Ovary (tissue), 9 donors: ENCODE results near the gene GPD2. TPM values are rescaled to one million over a fixed set of nuclear protein-coding genes. Genes with fewer than 3 reads are reported as not detected.

Experiments
- DNase-seq, 5 donors: peaks; one replicate each; pipeline ENCODE4 v3.0.0-alpha.2; 2019 to 2020
- H3K27ac ChIP-seq, 2 donors: fragments of 200-600 bp; one replicate each; pipeline versions ENCODE4 v1.5.1 to v1.8.0; 2019 to 2022
- H3K27me3 ChIP-seq: fragments of 200-600 bp; one replicate; pipeline ENCODE4 v1.8.0; 2022
- H3K36me3 ChIP-seq: fragments of 200-600 bp; sonication (generic); one replicate; pipeline ENCODE4 v1.5.1; 2019
- H3K4me1 ChIP-seq: one replicate; pipeline ENCODE4 v1.8.1; 2013; ENCODE audit warnings: mild to moderate bottlenecking, moderate library complexity; ENCODE audit not compliant: insufficient read depth
- H3K4me3 ChIP-seq: fragments of 200-600 bp; sonication (generic); one replicate; pipeline ENCODE4 v1.5.1; 2017
- H3K9me3 ChIP-seq, 2 donors: fragments of 200-600 bp in 1 of 2; sonication (generic) in 1 of 2; one replicate each; pipeline versions ENCODE4 v1.5.1 to v1.8.1; 2013 to 2019; ENCODE audit warnings: mild to moderate bottlenecking in 1 of 2, moderate library complexity in 1 of 2
- EP300 ChIP-seq: sonication (generic); formaldehyde crosslinking; IDR thresholded peaks from one replicate; pipeline ENCODE4 v1.6.1; 2017; ENCODE audit warnings: antibody characterized with exemption
- POLR2A ChIP-seq: fragments of 450-650 bp; IDR thresholded peaks from one replicate; pipeline ENCODE4 v1.6.1; 2017; ENCODE audit warnings: antibody characterized with exemption, mild to moderate bottlenecking, moderate library complexity
- WGBS, 3 donors: extraction: QIAGEN DNeasy Blood & Tissue Kit in 1 of 3; methylation state at CpG; one replicate each; pipeline versions ENCODE4 v1.1.5 to v1.1.7; 2013 to 2017; 5-methylcytosine and 5-hydroxymethylcytosine counted together
- intact Hi-C, 4 donors: fragments of 100-400 bp; cut with DNase I; formaldehyde crosslinking; loops; one replicate each; pipeline versions ENCODE4 v1.11.0 to v1.15.1; 2022 to 2023
- polyA plus RNA-seq, 2 donors: library from polyadenylated mRNA; stranded (reverse); fragments of 200-250 nt in 1 of 2; fragments of 350-450 nt in 1 of 2; fragmentation: Illumina TruSeq in 1 of 2; extraction: RNeasy Lipid Tissue Mini Kit (QIAGEN cat#74804) in 1 of 2; gene quantifications; one replicate each; pipeline ENCODE4 v1.2.3, GENCODE V29; 2013 to 2014
- total RNA-seq, 7 donors: library from RNA; depleted of rRNA in 2 of 7; stranded (reverse); fragments of >200 nt in 2 of 7; fragmentation: NEBNext Ultra II Directional in 3 of 7; extraction: Animal tissue kit (Norgen Biotek cat#: 25700) in 3 of 7; gene quantifications; one replicate each; pipeline versions ENCODE4 v1.1.0 to v1.2.4, GENCODE V29; 2016 to 2023
- TF ChIP-seq, protein P1 (sequence below), 3 donors: fragments of 450-650 bp in 2 of 3; fragments of 200-600 bp in 1 of 3; IDR thresholded peaks; one replicate each; pipeline versions ENCODE4 v1.5.1 to v1.8.0; 2016 to 2022; ENCODE audit warnings: antibody characterized with exemption in 3 of 3, mild to moderate bottlenecking in 1 of 3
- donor health status: DM: no; HTN: no; CAD: no; lungs with moderate emphysema.
- donor health status: DM: no; HTN: no; CAD: no.
- donor health status: Bipolar disorder and iron deficiency.
- donor health status: DM: yes; HTN: yes; CAD: no.
- donor health status: DM: no; HTN: no; CAD: no.
- donor health status: DM: yes; HTN: yes; CAD: no.

The GPD2 gene
- total and polyA plus RNA-seq, 9 donors: 6.7 to 61.7 (median 24.5) TPM

DNA sequence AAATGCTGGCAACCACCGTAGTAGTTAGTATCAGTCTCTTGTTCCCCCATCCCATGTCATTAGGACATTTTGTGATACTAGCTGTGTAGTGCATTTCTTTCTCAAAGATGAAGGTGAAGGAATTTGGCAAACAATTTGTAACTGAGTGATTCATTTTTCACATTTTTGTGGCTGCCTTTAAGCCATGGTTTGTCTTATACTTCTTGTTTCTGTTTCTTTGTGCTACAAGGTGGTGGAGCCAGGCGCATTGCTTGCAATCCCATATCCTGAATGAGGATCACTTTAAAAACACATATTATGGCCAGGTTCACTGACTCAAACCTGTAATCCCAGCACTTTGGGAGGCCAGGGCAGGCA is 40.6 kb downstream of the GPD2 start:
- no peaks in the 10 kb centered on the region for H3K4me1 ChIP-seq
- H3K36me3 ChIP-seq: no peaks in the 10 kb centered on the region
- peak overlapping the region in 1 of 2 donors; percentile 34 for H3K27ac ChIP-seq
- TF ChIP-seq EP300 (no peak), POLR2A (no peak)
- TF ChIP-seq, protein P1, sequence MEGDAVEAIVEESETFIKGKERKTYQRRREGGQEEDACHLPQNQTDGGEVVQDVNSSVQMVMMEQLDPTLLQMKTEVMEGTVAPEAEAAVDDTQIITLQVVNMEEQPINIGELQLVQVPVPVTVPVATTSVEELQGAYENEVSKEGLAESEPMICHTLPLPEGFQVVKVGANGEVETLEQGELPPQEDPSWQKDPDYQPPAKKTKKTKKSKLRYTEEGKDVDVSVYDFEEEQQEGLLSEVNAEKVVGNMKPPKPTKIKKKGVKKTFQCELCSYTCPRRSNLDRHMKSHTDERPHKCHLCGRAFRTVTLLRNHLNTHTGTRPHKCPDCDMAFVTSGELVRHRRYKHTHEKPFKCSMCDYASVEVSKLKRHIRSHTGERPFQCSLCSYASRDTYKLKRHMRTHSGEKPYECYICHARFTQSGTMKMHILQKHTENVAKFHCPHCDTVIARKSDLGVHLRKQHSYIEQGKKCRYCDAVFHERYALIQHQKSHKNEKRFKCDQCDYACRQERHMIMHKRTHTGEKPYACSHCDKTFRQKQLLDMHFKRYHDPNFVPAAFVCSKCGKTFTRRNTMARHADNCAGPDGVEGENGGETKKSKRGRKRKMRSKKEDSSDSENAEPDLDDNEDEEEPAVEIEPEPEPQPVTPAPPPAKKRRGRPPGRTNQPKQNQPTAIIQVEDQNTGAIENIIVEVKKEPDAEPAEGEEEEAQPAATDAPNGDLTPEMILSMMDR (IDR thresholded peaks at IDR 0.05): no peak
- 32 to 41% (median 41%) methylated on average over 2 of the region's 2 CpGs for WGBS, 3 donors
- no peaks in the 10 kb centered on the region for H3K27me3 ChIP-seq
- DNase-seq: no peak
- intact Hi-C loops: no loop called here
- H3K4me3 ChIP-seq: no peak overlapping the region
- H3K9me3 ChIP-seq: no peaks in the 10 kb centered on the region

DNA sequence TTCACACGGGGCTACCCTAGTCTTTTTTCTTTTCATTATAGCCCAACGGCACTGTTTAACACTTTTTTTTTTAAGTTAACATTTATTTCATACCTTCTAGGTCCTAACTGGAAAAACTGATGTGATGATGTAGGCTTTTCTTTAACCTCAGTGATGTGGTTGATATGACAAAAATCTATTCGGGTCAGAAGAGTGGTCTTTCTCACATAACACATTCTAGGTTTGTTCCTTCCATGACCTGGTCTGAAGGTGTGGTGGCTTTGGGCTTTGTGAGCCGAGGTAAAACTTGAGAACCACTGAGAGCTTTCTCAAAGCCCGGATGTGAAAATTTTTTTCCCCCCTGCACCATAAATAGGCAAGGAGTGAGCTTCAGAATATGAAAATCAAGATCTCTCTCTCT is 44.2 kb downstream of the GPD2 start:
- no peaks in the 10 kb centered on the region for H3K9me3 ChIP-seq
- H3K27ac ChIP-seq: no peak overlapping the region
- intact Hi-C loops: no loop called here
- H3K36me3 ChIP-seq: no peaks in the 10 kb centered on the region
- TF ChIP-seq, protein P1 (IDR thresholded peaks at IDR 0.05): no peak
- no peak for TF ChIP-seq EP300
- no peak for TF ChIP-seq POLR2A
- H3K27me3 ChIP-seq: no peaks in the 10 kb centered on the region
- no peak overlapping the region for H3K4me3 ChIP-seq
- DNase-seq: no peak
- 93 to 94% (median 93%) methylated on average over 5 of the region's 5 CpGs for WGBS, 3 donors
- no peaks in the 10 kb centered on the region for H3K4me1 ChIP-seq

DNA sequence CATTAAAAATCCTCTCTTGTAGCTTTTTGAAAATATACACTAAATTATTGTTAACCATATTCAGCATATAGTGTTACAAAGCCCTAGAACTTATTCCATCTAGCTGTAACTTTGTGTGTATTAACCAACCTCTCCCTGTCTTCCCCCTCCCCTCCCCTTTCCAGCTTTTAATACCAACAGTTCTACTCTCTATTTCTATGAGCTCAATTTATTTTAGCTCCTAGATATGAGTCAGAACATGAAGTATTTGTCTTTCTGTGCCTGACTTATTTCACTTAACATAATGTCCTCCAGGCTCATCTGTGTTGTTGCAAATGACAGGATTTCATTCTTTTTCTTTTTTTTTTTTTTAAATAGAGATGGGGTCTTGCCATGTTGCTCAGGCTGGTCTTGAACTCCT is 45.1 kb downstream of the GPD2 start:
- H3K27me3 ChIP-seq: no peaks in the 10 kb centered on the region
- no peaks in the 10 kb centered on the region for H3K9me3 ChIP-seq
- intact Hi-C loops: no loop called here
- no peak for TF ChIP-seq EP300
- no peaks in the 10 kb centered on the region for H3K4me1 ChIP-seq
- H3K4me3 ChIP-seq: no peak overlapping the region
- H3K36me3 ChIP-seq: no peaks in the 10 kb centered on the region
- DNase-seq: no peak
- H3K27ac ChIP-seq: no peak overlapping the region

DNA sequence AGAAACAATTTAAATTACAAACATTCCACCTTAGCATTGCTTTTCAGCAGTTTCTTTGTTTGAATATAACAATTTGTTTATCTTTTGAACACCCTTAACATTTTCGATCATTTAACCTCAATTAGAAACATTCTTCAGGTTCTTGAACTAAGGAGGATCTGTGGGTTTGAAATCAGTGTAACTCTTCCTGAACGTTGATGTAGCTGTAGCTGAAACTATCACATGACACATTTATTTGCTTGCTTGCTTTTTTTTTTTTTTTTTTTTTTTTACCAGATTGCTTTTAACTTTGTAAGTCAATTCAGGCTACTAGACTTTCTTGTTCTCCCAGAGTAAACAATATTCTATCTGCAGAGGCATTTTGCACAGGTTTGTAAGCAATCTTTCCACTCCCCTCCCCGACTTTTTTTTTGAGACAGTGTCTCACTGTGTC is 47.6 kb downstream of the GPD2 start:
- H3K27ac ChIP-seq: no peak overlapping the region
- intact Hi-C loops: no loop called here
- no peak overlapping the region for H3K4me3 ChIP-seq
- DNase-seq: no peak
- H3K36me3 ChIP-seq: no peaks in the 10 kb centered on the region
- H3K9me3 ChIP-seq: no peaks in the 10 kb centered on the region
- no peaks in the 10 kb centered on the region for H3K4me1 ChIP-seq
- H3K27me3 ChIP-seq: no peaks in the 10 kb centered on the region
- no peak for TF ChIP-seq POLR2A
- TF ChIP-seq, protein P1 (IDR thresholded peaks at IDR 0.05): no peak
- TF ChIP-seq EP300: no peak
- 54 to 64% (median 58%) methylated on average over 3 of the region's 3 CpGs for WGBS, 3 donors

DNA sequence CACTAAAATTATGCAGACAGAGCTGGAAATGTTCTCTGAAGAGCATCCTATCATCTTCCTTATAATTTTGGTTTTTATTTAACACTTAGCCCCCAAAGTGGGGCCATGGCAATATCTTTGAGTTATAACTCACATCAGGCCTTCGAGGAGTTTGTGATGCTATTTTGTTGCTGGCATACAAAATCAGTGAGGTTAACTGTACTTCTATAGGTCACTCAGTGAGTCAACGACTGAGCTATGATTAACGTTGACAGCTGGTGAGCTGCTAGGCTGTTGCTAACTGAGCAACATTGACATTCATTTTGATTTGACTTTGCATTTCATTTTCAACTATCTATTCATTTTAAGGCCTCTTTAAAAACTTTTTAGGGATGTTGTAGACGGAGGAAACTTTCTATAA is 50.0 kb downstream of the GPD2 start:
- 69 to 78% (median 73%) methylated on average over 4 of the region's 4 CpGs for WGBS, 3 donors
- no peak overlapping the region for H3K27ac ChIP-seq
- no peak for TF ChIP-seq EP300
- TF ChIP-seq, protein P1 (IDR thresholded peaks at IDR 0.05): no peak
- no peak for TF ChIP-seq POLR2A
- no peaks in the 10 kb centered on the region for H3K27me3 ChIP-seq
- H3K4me3 ChIP-seq: no peak overlapping the region
- H3K36me3 ChIP-seq: no peaks in the 10 kb centered on the region
- DNase-seq: no peak
- peaks cover 2% of the 10 kb centered on the region for H3K4me1 ChIP-seq
- H3K9me3 ChIP-seq: no peaks in the 10 kb centered on the region
- intact Hi-C loops: no loop called here
